VCaP (cell line): ENCODE results near the gene PIGP.
A peak's percentile ranks its signal among the peaks of the same experiment; 100 is the strongest.

ENCODE experiments used
- H3K27ac ChIP-seq: fragments of 450-650 bp; 2 replicates; pipeline ENCODE4 v1.5.1; 2017
- TF ChIP-seq, protein P1 (sequence below): fragments of 450-650 bp; conservative IDR thresholded peaks from 2 replicates; pipeline ENCODE4 v1.5.1; 2017; ENCODE audit warnings: mild to moderate bottlenecking, moderate library complexity

PIGP gene

DNA sequence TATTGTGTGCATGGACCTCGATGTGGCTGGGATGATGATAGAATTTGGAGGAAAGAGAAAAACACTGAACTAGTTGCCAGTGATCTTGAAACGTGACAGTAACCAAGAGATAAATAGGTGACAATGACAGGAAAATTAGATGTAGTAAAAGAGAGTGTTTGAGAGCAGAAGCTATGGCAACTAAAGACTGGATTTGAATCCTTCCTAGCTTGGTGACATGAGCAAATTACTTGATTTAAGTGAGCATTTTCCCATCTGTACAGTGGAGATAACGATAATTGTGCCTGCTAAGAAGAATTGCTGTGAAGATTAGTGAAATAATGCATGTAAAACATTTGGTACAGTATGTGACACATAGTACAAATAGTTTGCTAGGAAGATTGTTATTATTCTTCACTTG lies 12.9 kb upstream of the PIGP start:
- H3K27ac ChIP-seq: peak overlapping the region; percentile 39; the same call in 1 of the 2 replicates
- TF ChIP-seq, protein P1, sequence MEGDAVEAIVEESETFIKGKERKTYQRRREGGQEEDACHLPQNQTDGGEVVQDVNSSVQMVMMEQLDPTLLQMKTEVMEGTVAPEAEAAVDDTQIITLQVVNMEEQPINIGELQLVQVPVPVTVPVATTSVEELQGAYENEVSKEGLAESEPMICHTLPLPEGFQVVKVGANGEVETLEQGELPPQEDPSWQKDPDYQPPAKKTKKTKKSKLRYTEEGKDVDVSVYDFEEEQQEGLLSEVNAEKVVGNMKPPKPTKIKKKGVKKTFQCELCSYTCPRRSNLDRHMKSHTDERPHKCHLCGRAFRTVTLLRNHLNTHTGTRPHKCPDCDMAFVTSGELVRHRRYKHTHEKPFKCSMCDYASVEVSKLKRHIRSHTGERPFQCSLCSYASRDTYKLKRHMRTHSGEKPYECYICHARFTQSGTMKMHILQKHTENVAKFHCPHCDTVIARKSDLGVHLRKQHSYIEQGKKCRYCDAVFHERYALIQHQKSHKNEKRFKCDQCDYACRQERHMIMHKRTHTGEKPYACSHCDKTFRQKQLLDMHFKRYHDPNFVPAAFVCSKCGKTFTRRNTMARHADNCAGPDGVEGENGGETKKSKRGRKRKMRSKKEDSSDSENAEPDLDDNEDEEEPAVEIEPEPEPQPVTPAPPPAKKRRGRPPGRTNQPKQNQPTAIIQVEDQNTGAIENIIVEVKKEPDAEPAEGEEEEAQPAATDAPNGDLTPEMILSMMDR: no peak

DNA sequence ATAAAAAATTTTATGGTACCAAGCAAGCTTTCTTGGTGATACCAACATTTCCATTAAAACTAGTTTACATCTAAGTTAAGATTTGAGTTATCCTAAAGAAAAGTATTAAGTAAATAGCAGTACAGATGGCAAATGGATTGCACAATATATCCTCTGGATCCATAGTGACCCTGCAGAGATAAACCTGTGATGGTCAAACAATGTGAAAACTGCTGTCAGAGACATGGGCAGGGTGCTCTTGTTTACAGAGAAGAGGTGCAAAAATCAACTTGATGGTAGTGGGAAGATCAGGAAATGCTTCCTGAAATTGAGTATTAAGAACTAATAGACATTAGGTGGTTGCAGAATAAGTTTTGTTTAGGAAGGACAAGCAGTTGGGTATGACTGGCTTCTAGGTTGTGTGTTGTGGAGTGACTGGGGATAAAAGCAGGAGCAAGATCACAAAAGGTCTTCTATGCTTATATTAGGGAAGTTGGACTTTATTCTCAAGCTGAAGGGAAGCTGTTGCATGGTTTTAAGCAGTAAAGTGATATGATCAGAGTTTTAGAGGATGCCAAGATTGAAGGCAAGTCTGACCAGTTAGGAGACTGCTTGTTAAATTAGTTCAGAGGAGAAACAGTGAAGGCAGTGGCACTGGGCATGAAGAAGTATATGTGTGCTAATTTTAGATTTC lies 10.1 kb upstream of the PIGP start:
- peak overlapping the region; percentile 76 for H3K27ac ChIP-seq
- TF ChIP-seq, protein P1: no peak

DNA sequence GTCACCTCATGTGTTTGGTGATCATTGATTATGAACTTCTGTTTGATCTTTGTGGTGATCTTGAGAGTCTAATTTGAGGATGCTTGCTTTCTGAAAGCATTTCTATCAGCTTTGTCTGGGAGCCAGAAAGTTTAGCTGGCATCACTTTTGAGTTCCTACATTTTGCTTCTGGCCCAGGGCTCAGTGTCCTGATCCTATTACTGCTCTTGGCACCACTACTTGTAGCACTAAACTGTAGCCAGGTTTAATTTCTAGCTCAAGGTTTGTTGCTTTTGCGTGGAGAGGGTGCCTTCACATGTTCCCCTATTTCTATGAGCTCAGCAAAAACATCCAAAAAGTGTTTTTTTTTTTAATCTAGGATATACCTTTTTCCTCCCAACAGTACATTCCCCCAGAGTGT lies 9.5 kb upstream of the PIGP start:
- TF ChIP-seq, protein P1: no peak
- H3K27ac ChIP-seq: peak overlapping the region; percentile 76

DNA sequence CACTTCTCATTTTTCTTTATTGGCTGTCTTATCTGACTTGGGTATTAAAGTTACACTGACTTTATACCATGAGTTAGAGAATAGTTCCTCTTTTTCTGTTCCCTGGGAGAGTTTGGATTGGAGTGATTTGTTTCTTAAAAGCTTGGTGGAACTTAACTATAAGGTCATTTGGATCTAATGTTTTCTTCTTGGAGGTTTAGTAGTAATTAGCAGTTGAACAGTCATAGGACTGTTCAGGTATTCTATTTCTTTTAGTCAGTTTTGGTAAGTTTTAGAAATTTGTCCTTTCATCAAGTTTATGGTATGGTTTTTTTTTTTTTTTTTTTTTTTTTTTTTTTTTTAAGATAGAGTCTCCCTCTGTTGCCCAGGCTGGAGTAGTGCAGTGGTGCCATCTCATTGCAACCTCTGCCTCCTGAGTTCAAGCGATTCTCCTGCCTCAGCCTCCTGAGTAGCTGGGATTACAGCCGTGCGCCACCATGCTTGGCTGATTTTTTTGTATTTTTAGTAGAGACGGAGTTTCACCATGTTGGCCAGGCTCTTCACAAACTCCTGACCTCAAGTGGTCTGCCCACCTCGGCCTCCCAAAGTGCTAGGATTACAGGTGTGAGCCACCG lies 6.4 kb upstream of the PIGP start:
- TF ChIP-seq, protein P1: peak; percentile 75
- no peak overlapping the region for H3K27ac ChIP-seq

DNA sequence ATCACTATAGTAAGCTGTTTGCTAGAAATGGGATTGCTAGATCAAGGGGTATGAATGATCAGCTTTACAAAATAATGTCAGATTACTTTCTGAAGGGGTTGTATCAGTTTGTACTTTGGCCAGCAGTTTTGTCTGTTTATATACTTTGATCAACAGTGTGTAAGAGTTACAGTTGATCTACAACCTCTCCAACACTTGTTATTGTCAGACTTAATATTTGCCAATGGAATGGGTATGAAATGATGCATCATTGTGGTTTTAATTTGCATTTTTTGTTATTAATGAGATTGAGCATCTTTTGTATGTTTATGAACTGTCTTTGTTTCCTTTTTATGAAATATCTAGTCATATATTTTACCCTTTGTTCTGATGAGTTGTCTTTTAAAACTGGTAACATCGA lies 4.5 kb upstream of the PIGP start:
- TF ChIP-seq, protein P1: no peak
- no peak overlapping the region for H3K27ac ChIP-seq

DNA sequence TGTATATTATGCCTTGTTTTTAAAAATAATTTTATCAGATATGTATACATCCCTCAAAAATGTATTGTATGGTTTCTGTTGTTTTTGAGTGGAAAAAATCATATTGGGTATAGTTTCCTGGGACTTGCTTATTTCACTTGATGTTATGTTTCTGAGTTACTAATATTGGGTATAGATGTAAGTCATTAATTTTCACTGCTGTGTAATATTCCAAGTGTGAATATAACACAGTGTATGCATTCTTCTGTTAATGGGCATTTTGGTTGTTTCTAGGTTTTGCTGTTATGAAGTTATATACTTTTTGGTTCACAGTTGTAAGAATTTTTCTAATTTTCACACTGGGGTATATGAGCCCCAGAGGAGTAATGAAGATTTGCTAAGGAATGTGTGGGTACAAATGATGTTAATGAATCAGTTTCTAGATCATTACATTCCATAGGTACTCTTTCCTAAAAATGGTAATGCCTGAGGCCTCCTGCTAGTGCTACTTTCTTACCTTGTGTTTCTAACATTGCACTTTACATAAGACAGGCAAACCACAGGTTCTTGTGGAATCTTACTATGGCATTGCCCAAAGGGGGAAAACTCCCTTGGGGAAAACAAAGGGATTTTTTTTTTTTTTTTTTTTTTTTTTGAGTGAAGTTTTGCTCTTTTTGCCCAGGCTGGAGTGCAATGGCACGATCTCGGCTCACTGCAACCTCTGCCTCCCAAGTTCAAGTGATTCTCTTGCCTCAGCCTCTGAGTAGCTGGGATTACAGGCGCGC lies 3.4 kb upstream of the PIGP start:
- no peak overlapping the region for H3K27ac ChIP-seq
- TF ChIP-seq, protein P1: no peak

DNA sequence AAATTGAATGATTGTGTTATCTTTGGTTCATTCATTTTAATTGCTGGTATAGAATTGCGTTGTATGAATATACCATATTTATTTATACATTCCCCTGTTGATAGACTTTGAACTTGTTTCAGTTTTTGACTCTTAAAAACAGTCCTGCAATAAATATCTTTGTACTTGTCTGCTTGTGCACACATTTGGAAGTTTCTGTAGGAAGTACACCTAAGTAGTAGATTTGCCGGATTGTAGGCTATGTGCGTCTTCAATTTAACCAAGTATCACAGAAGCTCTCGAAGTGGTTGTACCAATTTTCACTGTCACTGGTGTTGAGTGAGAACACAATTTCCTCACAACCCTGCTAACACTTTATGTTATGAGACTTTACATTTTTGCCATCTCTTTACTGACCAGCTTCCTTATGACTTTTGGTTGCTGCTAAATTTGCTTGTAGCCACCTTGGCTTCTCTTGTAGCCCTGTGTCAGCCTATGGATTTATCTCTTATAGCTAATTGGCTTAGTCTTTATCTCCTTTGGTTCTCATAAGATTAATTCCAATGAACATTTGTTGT lies 2.4 kb upstream of the PIGP start:
- peak overlapping the region; percentile 100 for H3K27ac ChIP-seq
- TF ChIP-seq, protein P1: no peak
